Spleen (tissue), 7 donors: ENCODE data around the gene EPN1.

ENCODE experiments used
- POLR2A ChIP-seq, 3 donors: fragments of 450-650 bp; IDR thresholded peaks; one replicate each; pipeline ENCODE4 v1.5.1; 2017; ENCODE audit warnings: antibody characterized with exemption in 3 of 3, mild to moderate bottlenecking in 1 of 3
- POLR2AphosphoS5 ChIP-seq, 3 donors: sonication (generic); formaldehyde crosslinking; IDR thresholded peaks; one replicate each; pipeline ENCODE4 v1.5.1; 2017; ENCODE audit warnings: antibody characterized with exemption in 3 of 3
- TF ChIP-seq, protein P1 (sequence below), 11 experiments: fragments of 200-600 bp in 7 of 11; fragments of 450-650 bp in 4 of 11; sonication (generic) in 4 of 11; IDR thresholded peaks in 8 of 11; conservative IDR thresholded peaks in 3 of 11; 1 replicate in 7 of 11; 2 replicates in 4 of 11; pipeline versions ENCODE4 v1.4.0 to v1.8.0; 2016 to 2021; ENCODE audit warnings: antibody characterized with exemption in 11 of 11, inconsistent platforms in 4 of 11, mild to moderate bottlenecking in 1 of 11
- donor health status: DM: no; HTN: no; CAD: no; lungs with moderate emphysema.
- donor health status: DM: no; HTN: no; CAD: no.
- donor health status: DM: no; HTN: no; CAD: no.

DNA sequence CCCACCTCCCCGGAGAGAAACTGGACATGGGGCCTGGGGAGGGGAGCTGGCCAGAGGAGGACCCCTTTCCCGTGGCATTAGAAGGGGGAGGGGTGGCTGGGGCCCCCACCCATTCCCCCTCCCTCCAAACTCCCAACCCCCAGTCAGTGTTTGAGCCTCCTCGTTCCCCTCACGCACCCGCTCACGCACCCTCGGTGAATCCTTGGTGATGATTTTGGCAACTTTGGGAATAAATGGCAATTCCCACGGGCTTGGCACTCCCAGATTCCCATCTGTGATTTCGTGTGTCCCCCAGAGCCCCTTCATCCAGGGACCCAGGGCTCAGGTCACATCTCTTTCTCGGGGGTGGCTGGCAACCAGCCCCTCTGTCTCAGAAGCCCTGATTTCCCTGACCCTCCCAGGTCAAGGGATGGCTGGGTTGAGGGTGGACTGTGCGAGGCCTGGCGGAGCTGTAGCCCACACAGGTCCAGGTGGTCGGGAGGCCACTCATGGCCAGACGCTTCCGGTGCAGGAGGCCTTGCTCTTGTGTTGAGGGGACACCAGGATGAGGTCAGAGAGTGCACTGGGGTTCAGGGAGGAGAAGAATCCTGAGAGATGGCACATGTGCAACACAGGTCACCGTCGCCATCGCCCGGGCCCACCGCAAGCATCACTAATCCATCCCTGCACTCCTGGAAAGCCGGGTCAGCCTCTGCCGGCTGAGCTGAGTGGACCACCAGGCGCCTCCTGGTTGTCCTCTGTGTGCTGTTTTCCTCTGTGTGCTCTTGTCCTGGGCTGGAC lies 20.7 kb downstream of the EPN1 start:
- TF ChIP-seq, protein P1, sequence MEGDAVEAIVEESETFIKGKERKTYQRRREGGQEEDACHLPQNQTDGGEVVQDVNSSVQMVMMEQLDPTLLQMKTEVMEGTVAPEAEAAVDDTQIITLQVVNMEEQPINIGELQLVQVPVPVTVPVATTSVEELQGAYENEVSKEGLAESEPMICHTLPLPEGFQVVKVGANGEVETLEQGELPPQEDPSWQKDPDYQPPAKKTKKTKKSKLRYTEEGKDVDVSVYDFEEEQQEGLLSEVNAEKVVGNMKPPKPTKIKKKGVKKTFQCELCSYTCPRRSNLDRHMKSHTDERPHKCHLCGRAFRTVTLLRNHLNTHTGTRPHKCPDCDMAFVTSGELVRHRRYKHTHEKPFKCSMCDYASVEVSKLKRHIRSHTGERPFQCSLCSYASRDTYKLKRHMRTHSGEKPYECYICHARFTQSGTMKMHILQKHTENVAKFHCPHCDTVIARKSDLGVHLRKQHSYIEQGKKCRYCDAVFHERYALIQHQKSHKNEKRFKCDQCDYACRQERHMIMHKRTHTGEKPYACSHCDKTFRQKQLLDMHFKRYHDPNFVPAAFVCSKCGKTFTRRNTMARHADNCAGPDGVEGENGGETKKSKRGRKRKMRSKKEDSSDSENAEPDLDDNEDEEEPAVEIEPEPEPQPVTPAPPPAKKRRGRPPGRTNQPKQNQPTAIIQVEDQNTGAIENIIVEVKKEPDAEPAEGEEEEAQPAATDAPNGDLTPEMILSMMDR (IDR thresholded peaks at IDR 0.05 in 8 of 11, conservative IDR thresholded peaks at IDR 0.05 in 3 of 11): no peak
- TF ChIP-seq POLR2A (IDR thresholded peaks at IDR 0.05): no peak
- TF ChIP-seq POLR2AphosphoS5 (IDR thresholded peaks at IDR 0.05): peak in 1 of 3 donors; percentile 47
